HepG2 (cell line): ENCODE results near the gene CDH13. TPM values are rescaled to one million over a fixed set of nuclear protein-coding genes. Genes with fewer than 3 reads are reported as not detected.

Experiments
- ATAC-seq: fragments of 200-7000 bp; cut with Tn5 transposase; 3 replicates; pipeline ENCODE4 v1.9.1; 2020; ENCODE audit warnings: mild to moderate bottlenecking, moderate library complexity
- BruUV-seq: library from RNA; stranded (reverse); fragments of 400-500 nt; replicated peaks from 2 replicates; lab custom pipeline; 2021; lab: Mats Ljungman, UMichigan
- CTCF ChIA-PET: fragments of 300-600 bp; formaldehyde crosslinking; extraction: SDS; loops from one replicate; lab custom pipeline; 2021; ENCODE audit warnings: low total read pairs, inconsistent platforms, low intra/inter-chr PET ratio; lab: Yijun Ruan, JAX
- POLR2A ChIA-PET: fragments of 350-600 bp; sonication (Branson Sonifier 250); formaldehyde crosslinking; loops from one replicate; lab custom pipeline; 2020; ENCODE audit warnings: antibody characterized with exemption, inconsistent platforms; lab: Yijun Ruan, JAX
- DNase-seq: peaks from one replicate; pipeline ENCODE4 v3.0.0-alpha.2; 2015; ENCODE audit warnings: low spot score
- FAIRE-seq: peaks from 3 replicates; lab custom pipeline; 2011; peaks lifted over from hg19 to GRCh38; lab: Jason Lieb, UNC
- H2AFZ ChIP-seq: one replicate; pipeline ENCODE4 v1.6.1; 2011; ENCODE audit warnings: low read length, inconsistent platforms
- H3K27ac ChIP-seq: fragments of 300-600 bp; 3 replicates; pipeline ENCODE4 v1.8.0; 2011; ENCODE audit warnings: mixed run types, mild to moderate bottlenecking, mixed read lengths, low read length, inconsistent platforms; ENCODE audit not compliant: insufficient read depth; ENCODE audit errors: extremely low read length
- H3K27me3 ChIP-seq, 2 experiments: fragments of 200-600 bp in 1 of 2; 2 replicates in 1 of 2; 3 replicates in 1 of 2; pipeline versions ENCODE4 v1.6.0 to v1.8.0; 2011; ENCODE audit warnings: low read length in 2 of 2, mild to moderate bottlenecking in 2 of 2, moderate library complexity in 2 of 2, inconsistent platforms in 1 of 2; ENCODE audit not compliant: insufficient read depth in 2 of 2, control insufficient read depth in 1 of 2
- H3K36me3 ChIP-seq, 2 experiments: fragments of 200-600 bp in 1 of 2; replicated peaks in 1 of 2; 2 replicates in 1 of 2; 3 replicates in 1 of 2; pipeline versions ENCODE4 v1.5.1 to v1.8.0; 2011; ENCODE audit warnings: low read length in 2 of 2, inconsistent platforms in 1 of 2; ENCODE audit not compliant: insufficient read depth in 2 of 2, control insufficient read depth in 1 of 2
- H3K4me1 ChIP-seq: 2 replicates; pipeline ENCODE4 v1.5.1; 2012; ENCODE audit warnings: low read length, inconsistent platforms; ENCODE audit not compliant: insufficient read depth
- H3K4me2 ChIP-seq: 2 replicates; pipeline ENCODE4 v1.6.0; 2011; ENCODE audit warnings: low read depth, low read length, inconsistent platforms
- H3K4me3 ChIP-seq, 3 experiments: fragments of 200-600 bp in 1 of 3; sonication (generic), shearing (Covaris generic) in 1 of 3; replicated peaks in 1 of 3; 2 replicates each; pipeline ENCODE4 v1.5.1; 2011 to 2016; ENCODE audit warnings: low read length in 3 of 3, inconsistent platforms in 2 of 3, low read depth in 2 of 3, mild to moderate bottlenecking in 2 of 3, control low read depth in 1 of 3, mixed read lengths in 1 of 3; ENCODE audit not compliant: insufficient read depth in 1 of 3
- H3K79me2 ChIP-seq: one replicate; pipeline ENCODE4 v1.6.1; 2011; ENCODE audit warnings: low read length, inconsistent platforms; ENCODE audit not compliant: insufficient read depth
- H3K9ac ChIP-seq: 2 replicates; pipeline ENCODE4 v1.6.0; 2011; ENCODE audit warnings: mild to moderate bottlenecking, low read depth, low read length, inconsistent platforms; ENCODE audit not compliant: insufficient read depth
- H3K9me3 ChIP-seq: 2 replicates; pipeline ENCODE4 v1.5.1; 2012; ENCODE audit warnings: mild to moderate bottlenecking, low read length
- H4K20me1 ChIP-seq: 2 replicates; pipeline ENCODE4 v1.6.0; 2011; ENCODE audit warnings: inconsistent platforms, mild to moderate bottlenecking, low read length, moderate library complexity; ENCODE audit not compliant: insufficient read depth
- ATAD3A ChIP-seq: sonication (generic); formaldehyde crosslinking; IDR thresholded peaks from 2 replicates; pipeline ENCODE4 v1.4.0; 2020; ENCODE audit warnings: missing genetic modification reagents
- BCL3 ChIP-seq: sonication (generic); formaldehyde crosslinking; IDR thresholded peaks from 2 replicates; pipeline ENCODE4 v1.5.1; 2020; ENCODE audit warnings: mild to moderate bottlenecking, missing genetic modification reagents, moderate library complexity
- FLYWCH1 ChIP-seq: sonication (generic); formaldehyde crosslinking; IDR thresholded peaks from 2 replicates; pipeline ENCODE4 v1.8.1; 2023; ENCODE audit warnings: mild to moderate bottlenecking, missing genetic modification reagents
- HDAC2 ChIP-seq: sonication (generic); formaldehyde crosslinking; IDR thresholded peaks from 2 replicates; pipeline ENCODE4 v1.4.0; 2020; ENCODE audit warnings: missing genetic modification reagents
- HMG20A ChIP-seq: IDR thresholded peaks from 2 replicates; pipeline ENCODE4 v1.6.1; 2016; ENCODE audit warnings: borderline replicate concordance
- HNRNPH1 ChIP-seq: fragments of 200-400 bp; formaldehyde crosslinking; optimal IDR thresholded peaks from 2 replicates; pipeline ENCODE3; 2017; ENCODE audit warnings: mild to moderate bottlenecking, low read depth, low read length
- NPAS2 ChIP-seq: sonication (generic); formaldehyde crosslinking; IDR thresholded peaks from 2 replicates; pipeline ENCODE4 v1.8.0; 2022; ENCODE audit warnings: mild to moderate bottlenecking, missing genetic modification reagents, borderline replicate concordance
- PHF8 ChIP-seq: sonication (generic); formaldehyde crosslinking; IDR thresholded peaks from 2 replicates; pipeline ENCODE4 v1.5.0; 2020; ENCODE audit warnings: missing genetic modification reagents
- POGK ChIP-seq: sonication (generic); formaldehyde crosslinking; conservative IDR thresholded peaks from 2 replicates; pipeline ENCODE4 v1.8.0; 2022; ENCODE audit warnings: mild to moderate bottlenecking, moderate library complexity, missing genetic modification reagents
- THYN1 ChIP-seq: sonication (generic); formaldehyde crosslinking; IDR thresholded peaks from 2 replicates; pipeline ENCODE4 v1.8.1; 2023; ENCODE audit warnings: low read depth, mild to moderate bottlenecking, moderate library complexity, missing genetic modification reagents, borderline replicate concordance
- ZNF740 ChIP-seq: sonication (generic); formaldehyde crosslinking; IDR thresholded peaks from 2 replicates; pipeline ENCODE4 v1.4.0; 2020; ENCODE audit warnings: missing genetic modification reagents
- ZNF749 ChIP-seq: sonication (generic); formaldehyde crosslinking; IDR thresholded peaks from 2 replicates; pipeline ENCODE4 v1.8.0; 2022; ENCODE audit warnings: mild to moderate bottlenecking, missing genetic modification reagents, moderate library complexity, borderline replicate concordance
- ZSCAN21 ChIP-seq: sonication (generic); formaldehyde crosslinking; IDR thresholded peaks from 2 replicates; pipeline ENCODE4 v1.8.0; 2022; ENCODE audit warnings: mild to moderate bottlenecking, missing genetic modification reagents, moderate library complexity, borderline replicate concordance
- WGBS: methylation state at CpG from one replicate; pipeline ENCODE4 v1.1.6; 2017; ENCODE audit warnings: low lambda C conversion rate; 5-methylcytosine and 5-hydroxymethylcytosine counted together
- in situ Hi-C: cut with HindIII; loops from 2 replicates; pipeline ENCODE4 v1.10.0; 2017; ENCODE audit warnings: low pct_unique_long_range_greater_than_20kb; ENCODE audit not compliant: extremely low pct_ligation_motif_present
- intact Hi-C: fragments of 100-400 bp; cut with micrococcal nuclease; formaldehyde crosslinking; loops from one replicate; pipeline ENCODE4 v1.10.0; 2022; ENCODE audit not compliant: unreplicated experiment
- polyA plus RNA-seq, 8 experiments: library from polyadenylated mRNA; depleted of rRNA in 3 of 8; stranded (reverse) in 7 of 8; unstranded in 1 of 8; fragments of >200 nt; fragmentation: Illumina TruSeq in 4 of 8; extraction: Trizol in 4 of 8; gene quantifications; 2 replicates each; pipeline versions ENCODE4 v1.2.1 to v1.2.3, GENCODE V29; 2011 to 2016; ENCODE audit warnings: low read depth in 4 of 8, missing spikeins in 1 of 8, mixed read lengths in 1 of 8; ENCODE audit not compliant: insufficient read depth in 1 of 8
- total RNA-seq, 5 experiments: library from RNA; depleted of rRNA; stranded (reverse); fragments of >200 nt; fragmentation: Illumina TruSeq; extraction: Trizol; gene quantifications; 2 replicates each; pipeline ENCODE4 v1.2.3, GENCODE V29; 2016; ENCODE audit warnings: low read depth in 1 of 5

CDH13 gene
- total and polyA plus RNA-seq, 2 of the 13 experiments (the other 11 are each of a cell fraction or from before 2014, with no cell fraction given) = not detected

DNA sequence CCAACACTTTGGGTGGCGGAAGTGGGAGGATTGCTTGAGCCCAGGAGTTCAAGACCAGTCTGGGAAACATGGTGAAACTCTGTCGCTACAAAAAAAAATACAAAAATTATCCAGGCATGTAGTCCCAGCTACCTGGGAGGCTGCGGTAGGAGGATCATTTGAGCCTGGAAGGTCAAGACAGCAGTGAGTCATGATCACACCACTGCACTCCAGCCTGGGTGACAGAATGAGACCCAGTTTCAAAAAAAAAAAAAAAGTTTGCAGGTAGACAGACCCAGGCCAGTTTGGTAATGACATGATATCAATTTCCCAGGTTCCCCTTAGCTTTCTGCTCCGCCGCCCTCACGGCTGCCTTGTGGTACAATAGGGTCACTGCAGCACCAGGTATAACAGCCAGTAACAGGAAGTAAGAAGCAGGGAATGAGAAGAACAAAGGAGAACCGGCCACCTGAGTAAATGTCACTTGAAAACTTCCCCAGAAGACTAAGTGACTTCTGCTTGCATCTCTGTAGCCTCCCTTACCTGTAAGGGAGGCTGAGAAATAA, 979.8 kb downstream of the CDH13 start (continued):
- TF ChIP-seq FLYWCH1 (CRISPR knock-in tag) = no peak
- TF ChIP-seq HNRNPH1 = no peak

DNA sequence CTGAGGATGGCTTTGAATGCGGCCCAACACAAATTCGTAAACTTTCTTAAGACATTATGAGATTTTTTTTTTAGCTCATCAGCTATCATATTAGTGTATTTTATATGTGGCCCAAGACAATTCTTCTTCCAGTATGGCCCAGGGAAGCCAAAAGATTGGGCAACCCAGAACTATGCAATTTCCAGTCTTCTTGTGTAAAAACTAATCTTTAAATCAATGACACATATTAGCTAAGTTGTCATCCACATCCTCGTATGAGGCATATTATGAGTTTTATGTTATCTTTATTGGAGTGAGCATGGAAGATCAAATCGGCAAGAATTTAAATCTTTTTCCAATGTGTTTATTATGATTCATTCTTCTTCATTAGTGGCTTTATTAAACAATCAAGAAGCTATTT, 982.4 kb downstream of the CDH13 start:
- ChIA-PET POLR2A (no interaction called here), CTCF (no interaction called here)
- H3K9ac ChIP-seq = no peak overlapping the region
- H4K20me1 ChIP-seq = no peaks in the 10 kb centered on the region
- H2AFZ ChIP-seq = no peak overlapping the region
- H3K27me3 ChIP-seq = no peaks in the 10 kb centered on the region
- 14% methylated on average over 4 of the region's 4 CpGs for WGBS
- TF ChIP-seq NPAS2 (CRISPR knock-in tag) (no peak), ATAD3A (CRISPR knock-in tag) (no peak), THYN1 (no peak), PHF8 (CRISPR knock-in tag) (no peak), BCL3 (CRISPR knock-in tag) (no peak), ZNF749 (CRISPR knock-in tag) (no peak), POGK (CRISPR knock-in tag) (no peak), HMG20A (no peak), ZNF740 (no peak), ZSCAN21 (CRISPR knock-in tag) (no peak), HDAC2 (CRISPR knock-in tag) (no peak)
- no peaks in the 10 kb centered on the region for H3K4me1 ChIP-seq
- no peaks in the 10 kb centered on the region for H3K36me3 ChIP-seq
- H3K4me3 ChIP-seq = no peak overlapping the region
- FAIRE-seq (no peak), ATAC-seq (no peak), DNase-seq (no peak)
- H3K79me2 ChIP-seq = no peaks in the 10 kb centered on the region
- in situ Hi-C loops (no loop called here), intact Hi-C loops (no loop called here)
- H3K27ac ChIP-seq = no peak overlapping the region
- H3K4me2 ChIP-seq = no peak overlapping the region
- no TSS peak for BruUV-seq
- H3K9me3 ChIP-seq = no peaks in the 10 kb centered on the region
